ENCODE results near the gene WDR17. TPM values are rescaled to one million over a fixed set of nuclear protein-coding genes. Genes with fewer than 3 reads are reported as not detected.

The WDR17 gene
- 1 to 10 TPM in 1 of 2 experiments, under 1 TPM in 1; 0.63 to 1.5 TPM for total RNA-seq
- polyA plus RNA-seq: under 1 TPM; 0.22 to 0.53 (median 0.50) TPM
- total RNA-seq: 0.49 to 8.9 (median 1.9) reads per million in 6 experiments

DNA sequence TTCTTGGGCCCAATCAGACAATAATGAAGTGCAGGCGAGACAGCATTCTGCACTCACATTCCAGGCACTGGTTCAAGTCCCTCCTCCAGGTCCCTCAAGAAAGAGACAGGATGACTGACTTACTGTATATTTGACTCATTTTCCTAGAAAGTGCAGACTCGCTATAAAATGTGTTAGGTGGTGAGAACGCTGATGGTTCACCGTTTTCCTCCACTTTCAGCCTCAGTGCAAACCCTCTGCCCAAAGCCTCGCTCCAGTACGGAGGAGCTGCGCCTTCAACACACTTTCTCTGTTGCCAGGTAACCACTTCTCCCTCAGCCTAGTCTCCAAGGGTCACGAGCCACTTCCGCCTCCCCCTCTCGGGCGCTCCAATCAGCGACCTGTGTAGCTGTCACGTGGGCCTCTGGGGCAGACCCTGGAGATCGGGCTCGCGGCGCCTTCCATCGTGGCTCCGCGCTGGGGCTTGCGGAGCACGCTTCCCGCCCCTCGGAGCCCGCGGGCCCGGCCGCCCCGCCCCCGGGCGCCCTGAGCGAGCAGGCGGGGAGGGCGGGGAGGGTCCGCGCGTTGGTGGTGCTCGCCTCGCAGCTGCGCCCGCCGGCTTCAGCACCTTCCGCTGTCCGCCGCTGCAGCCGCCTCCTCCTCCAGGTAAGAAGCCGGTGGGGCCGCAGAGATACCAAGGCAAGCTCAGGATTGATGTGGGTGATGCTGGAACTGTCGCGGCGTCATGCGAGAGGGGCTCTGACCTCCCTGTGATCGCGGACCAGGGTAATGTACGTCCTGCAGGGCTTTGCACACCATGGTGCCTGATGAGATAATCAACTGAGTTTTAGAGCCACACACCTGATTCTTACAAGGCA, at the start of gene WDR17:
WDR17 (plus strand) TSS at position 407 of the 857 bp plus-strand sequence. CDS start 45,740 bp downstream, outside the sequence.
- Mint-ChIP-seq H3K4me3 (peak within 1 kb of the TSS; percentile 85 to 96 (median 92)), H3K27ac (peak within 1 kb of the TSS in 9 of 10 donors; percentile 36 to 93 (median 77)), H3K27me3 (peaks cover 0 to 11% (median 6%) of the 10 kb centered on the region in 5 donors), H3K36me3 (no peaks in the 10 kb centered on the region), H3K9me3 (peaks cover 0 to 2% (median 0%) of the 10 kb centered on the region in 9 donors), H3K4me1 (peaks cover 3 to 13% (median 11%) of the 10 kb centered on the region in 4 donors)
- POLR2A ChIA-PET: interaction anchor here (0.8 kb wide), 1 partner anchor 130 kb away, joined by 3 read pairs; the partner anchor contains the start of gene SPATA4
- DNase-seq (peak; percentile 48 to 89 (median 73)), ATAC-seq (peak; percentile 95 to 96)

DNA sequence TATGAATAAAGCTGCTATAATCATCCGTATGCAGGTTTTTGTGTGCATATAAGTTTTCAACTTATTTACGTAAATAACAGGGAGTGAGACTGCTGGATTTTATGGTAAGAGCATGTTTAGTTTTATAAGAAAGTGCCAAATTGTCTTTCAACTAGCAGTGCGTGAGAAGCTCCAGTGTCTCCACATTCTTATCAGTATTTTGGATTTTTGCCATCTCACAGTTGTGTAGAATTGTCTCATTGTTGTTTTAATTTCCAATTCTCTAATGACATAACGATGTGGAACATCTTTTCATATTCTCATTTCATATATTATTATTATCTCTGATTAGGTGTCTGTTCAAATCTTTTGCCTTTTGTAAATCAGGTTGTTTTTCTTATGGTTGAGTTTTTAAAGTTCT, 49.0 kb upstream of the WDR17 start:
- H3K9me3 Mint-ChIP-seq: peaks cover 0 to 4% (median 0%) of the 10 kb centered on the region in 9 donors
- H3K27me3 Mint-ChIP-seq: peaks cover 0 to 9% (median 3%) of the 10 kb centered on the region in 5 donors
- no peak for DNase-seq
- POLR2A ChIA-PET: no interaction called here
- no peak overlapping the region for H3K27ac Mint-ChIP-seq
- no peak for ATAC-seq
- H3K4me1 Mint-ChIP-seq: peaks cover 0 to 4% (median 0%) of the 10 kb centered on the region in 4 donors
- no peaks in the 10 kb centered on the region for H3K36me3 Mint-ChIP-seq
- H3K4me3 Mint-ChIP-seq: no peak overlapping the region

DNA sequence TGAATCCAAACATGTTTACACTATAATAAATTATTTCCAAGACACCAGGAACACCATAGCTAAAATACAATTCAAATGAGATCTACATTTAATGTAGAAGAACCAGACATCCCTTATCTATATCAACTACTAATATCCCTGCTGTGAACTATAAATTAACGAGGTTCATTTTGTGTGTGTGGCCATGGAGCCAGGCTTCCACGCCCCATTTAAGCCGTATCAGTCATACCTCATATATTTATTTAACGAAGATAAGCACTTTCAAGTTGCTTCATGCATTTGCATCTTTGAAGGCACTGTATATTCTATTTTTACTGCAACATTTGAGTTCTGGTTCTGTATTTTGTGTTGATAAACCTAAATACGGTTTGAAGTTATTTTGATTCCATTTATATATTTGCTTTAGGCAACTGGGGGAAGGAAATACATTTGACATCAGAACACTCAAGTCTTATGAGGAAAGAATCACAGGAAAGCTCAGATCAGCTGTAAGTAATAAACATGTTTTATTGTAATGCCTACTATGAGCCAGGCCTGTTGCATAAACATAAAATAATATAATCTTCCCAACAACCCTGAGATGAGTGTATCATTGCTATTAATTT, 45.1 kb upstream of the WDR17 start:
- no peak for DNase-seq
- peaks cover 0 to 4% (median 0%) of the 10 kb centered on the region in 9 donors for H3K9me3 Mint-ChIP-seq
- no peak for ATAC-seq
- POLR2A ChIA-PET: no interaction called here
- H3K36me3 Mint-ChIP-seq: no peaks in the 10 kb centered on the region
- peaks cover 0 to 11% (median 10%) of the 10 kb centered on the region in 5 donors for H3K27me3 Mint-ChIP-seq
- H3K27ac Mint-ChIP-seq: no peak overlapping the region
- no peaks in the 10 kb centered on the region for H3K4me1 Mint-ChIP-seq
- no peak overlapping the region for H3K4me3 Mint-ChIP-seq

DNA sequence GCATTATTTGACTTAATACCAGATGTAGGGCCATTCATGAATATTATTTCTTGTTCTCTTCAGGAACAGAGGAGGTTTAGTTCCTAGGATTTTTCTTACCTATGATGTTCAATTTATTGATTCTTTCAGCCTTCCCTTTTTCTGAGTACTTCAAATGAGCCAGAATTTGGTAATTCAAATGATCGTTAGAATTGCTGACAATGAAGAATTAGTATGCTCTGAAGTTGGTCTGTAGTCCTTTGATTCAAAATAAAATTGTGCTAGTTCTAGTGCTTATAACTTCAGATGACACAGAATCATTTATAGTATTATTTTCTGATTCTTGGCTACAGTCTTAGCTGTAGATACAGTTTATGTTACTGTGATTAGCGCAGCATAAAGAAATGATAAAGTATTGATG, 35.2 kb upstream of the WDR17 start:
- Mint-ChIP-seq H3K4me1 (no peaks in the 10 kb centered on the region), H3K36me3 (no peaks in the 10 kb centered on the region), H3K4me3 (no peak overlapping the region), H3K27me3 (peaks cover 0 to 5% (median 1%) of the 10 kb centered on the region in 5 donors), H3K27ac (no peak overlapping the region), H3K9me3 (peaks cover 0 to 2% (median 0%) of the 10 kb centered on the region in 9 donors)
- POLR2A ChIA-PET: no interaction called here
- DNase-seq: no peak
- ATAC-seq: no peak

DNA sequence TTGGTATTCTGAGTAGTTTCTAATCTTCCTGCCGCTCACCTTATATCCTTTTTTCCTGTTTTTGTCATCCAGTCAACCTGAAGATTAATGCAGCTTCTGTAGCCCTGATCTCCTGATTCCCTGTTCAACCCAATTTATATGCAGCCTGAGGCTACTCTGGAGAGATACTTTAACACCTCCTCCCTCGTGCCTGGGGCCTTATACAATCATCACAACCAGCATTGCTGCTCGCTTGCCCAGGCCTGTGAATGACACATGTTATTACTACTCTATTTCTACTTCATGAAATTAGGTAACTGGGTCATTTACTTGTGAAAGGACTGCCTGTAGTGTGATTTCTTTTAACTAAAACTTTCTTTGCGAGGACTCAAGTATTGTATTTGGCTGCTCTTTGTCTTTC, 33.7 kb upstream of the WDR17 start:
- POLR2A ChIA-PET: no interaction called here
- no peaks in the 10 kb centered on the region for H3K4me1 Mint-ChIP-seq
- DNase-seq: no peak
- H3K9me3 Mint-ChIP-seq: peaks cover 0 to 2% (median 0%) of the 10 kb centered on the region in 9 donors
- no peaks in the 10 kb centered on the region for H3K36me3 Mint-ChIP-seq
- H3K4me3 Mint-ChIP-seq: no peak overlapping the region
- no peak overlapping the region for H3K27ac Mint-ChIP-seq
- H3K27me3 Mint-ChIP-seq: peaks cover 0 to 1% (median 0%) of the 10 kb centered on the region in 5 donors
- ATAC-seq: no peak

DNA sequence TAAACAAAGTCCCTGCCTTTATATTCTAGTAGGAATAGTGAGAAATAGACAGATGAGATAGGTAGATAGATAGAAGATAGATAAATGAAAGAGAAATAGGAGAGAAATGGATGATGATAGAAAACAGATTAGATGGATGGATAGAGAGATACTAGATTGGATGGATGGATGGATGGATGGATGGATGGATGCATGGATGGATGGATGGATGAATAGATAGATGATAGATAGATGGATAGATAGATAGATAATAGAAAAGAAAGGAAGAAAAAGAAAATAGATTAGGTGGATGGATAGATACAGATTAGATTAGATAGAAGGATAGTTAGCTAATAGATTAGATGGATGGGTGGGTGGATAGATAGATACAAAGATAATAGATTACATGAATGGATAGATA, 33.2 kb upstream of the WDR17 start:
- H3K27ac Mint-ChIP-seq: no peak overlapping the region

DNA sequence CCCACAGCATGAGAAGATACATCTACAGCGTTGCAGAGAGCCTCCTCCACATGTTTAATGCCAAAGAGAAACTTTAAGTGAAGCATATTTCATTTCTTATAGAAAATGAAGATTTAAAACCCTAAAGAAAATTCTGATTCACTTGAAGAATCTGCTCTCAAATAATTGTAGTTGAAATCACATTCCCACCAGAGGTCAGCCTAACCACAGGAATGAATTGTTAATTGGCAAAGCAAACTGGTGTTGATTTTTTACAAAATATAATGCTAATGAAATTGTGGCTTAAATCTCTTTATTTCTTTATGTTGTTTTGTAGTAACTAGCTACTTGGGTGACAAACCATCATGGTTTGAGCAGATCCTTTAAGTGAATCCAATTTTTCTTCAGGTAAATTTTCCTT, 31.1 kb upstream of the WDR17 start:
- Mint-ChIP-seq H3K27ac (no peak overlapping the region), H3K4me1 (no peaks in the 10 kb centered on the region), H3K9me3 (peaks cover 0 to 3% (median 2%) of the 10 kb centered on the region in 9 donors), H3K4me3 (no peak overlapping the region), H3K27me3 (peaks cover 0 to 1% (median 0%) of the 10 kb centered on the region in 5 donors), H3K36me3 (no peaks in the 10 kb centered on the region)
- ATAC-seq: no peak
- POLR2A ChIA-PET: no interaction called here
- DNase-seq: peak in 5 of 10 donors; percentile 3 to 41 (median 27)

More for the DNA sequence above, 33.2 kb upstream of the WDR17 start:
- POLR2A ChIA-PET: no interaction called here
- DNase-seq (no peak), ATAC-seq (no peak)
- Mint-ChIP-seq H3K36me3 (no peaks in the 10 kb centered on the region), H3K27me3 (peaks cover 0 to 1% (median 0%) of the 10 kb centered on the region in 5 donors), H3K4me3 (no peak overlapping the region), H3K9me3 (peaks cover 0 to 2% (median 0%) of the 10 kb centered on the region in 9 donors), H3K4me1 (no peaks in the 10 kb centered on the region)

GRCh38 chr4:176034936-176035335, 30.7 kb upstream of the WDR17 start:
- Mint-ChIP-seq H3K9me3 (peaks cover 0 to 8% (median 2%) of the 10 kb centered on the region in 9 donors), H3K4me1 (no peaks in the 10 kb centered on the region), H3K27ac (no peak overlapping the region), H3K4me3 (no peak overlapping the region), H3K36me3 (no peaks in the 10 kb centered on the region), H3K27me3 (peaks cover 0 to 1% (median 0%) of the 10 kb centered on the region in 5 donors)
- POLR2A ChIA-PET: no interaction called here
- ATAC-seq (no peak), DNase-seq (no peak)

- H3K9me3 Mint-ChIP-seq: peaks cover 0 to 16% (median 2%) of the 10 kb centered on the region in 9 donors
- no peak for DNase-seq
- no peak for ATAC-seq
- no peak overlapping the region for H3K4me3 Mint-ChIP-seq
- H3K4me1 Mint-ChIP-seq: no peaks in the 10 kb centered on the region
- H3K27me3 Mint-ChIP-seq: peaks cover 0 to 5% (median 1%) of the 10 kb centered on the region in 5 donors
- H3K36me3 Mint-ChIP-seq: no peaks in the 10 kb centered on the region
- POLR2A ChIA-PET: no interaction called here
- no peak overlapping the region for H3K27ac Mint-ChIP-seq
Observed at GRCh38 chr4:176036585-176037205, 28.9 kb upstream of the WDR17 start.

DNA sequence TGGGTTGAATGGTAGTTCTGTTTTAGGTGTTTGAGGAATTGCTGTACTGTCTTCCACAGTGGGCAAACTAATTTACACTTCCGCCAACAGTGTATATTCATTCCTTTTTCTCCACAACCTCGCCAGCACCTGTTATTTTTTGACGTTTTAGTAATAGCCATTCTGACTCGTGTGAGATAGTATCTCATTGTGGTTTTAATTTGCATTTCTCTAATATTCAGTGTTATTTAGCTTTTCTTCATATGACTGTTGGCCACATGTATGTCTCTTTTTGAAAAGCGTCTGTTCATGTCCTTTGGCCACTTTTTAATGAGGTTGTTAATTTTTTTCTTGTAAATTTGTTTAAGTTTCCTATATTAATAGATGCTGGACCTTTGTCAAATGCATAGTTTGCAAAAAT, 26.9 kb upstream of the WDR17 start:
- peaks cover 0 to 16% (median 2%) of the 10 kb centered on the region in 9 donors for H3K9me3 Mint-ChIP-seq
- H3K4me1 Mint-ChIP-seq: no peaks in the 10 kb centered on the region
- no peak overlapping the region for H3K27ac Mint-ChIP-seq
- DNase-seq: no peak
- H3K4me3 Mint-ChIP-seq: no peak overlapping the region
- ATAC-seq: no peak
- POLR2A ChIA-PET: no interaction called here
- H3K27me3 Mint-ChIP-seq: peaks cover 2 to 19% (median 12%) of the 10 kb centered on the region in 5 donors
- H3K36me3 Mint-ChIP-seq: no peaks in the 10 kb centered on the region

GRCh38 chr4:176042195-176042594, 23.4 kb upstream of the WDR17 start:
- Mint-ChIP-seq H3K9me3 (peaks cover 0 to 16% (median 2%) of the 10 kb centered on the region in 9 donors), H3K27me3 (peaks cover 13 to 50% (median 20%) of the 10 kb centered on the region in 5 donors), H3K27ac (no peak overlapping the region), H3K4me1 (no peaks in the 10 kb centered on the region), H3K4me3 (no peak overlapping the region), H3K36me3 (no peaks in the 10 kb centered on the region)
- ATAC-seq: no peak
- POLR2A ChIA-PET: no interaction called here
- DNase-seq: no peak

- Mint-ChIP-seq H3K36me3 (no peaks in the 10 kb centered on the region), H3K9me3 (peaks cover 0 to 16% (median 2%) of the 10 kb centered on the region in 9 donors), H3K4me1 (no peaks in the 10 kb centered on the region), H3K4me3 (no peak overlapping the region), H3K27ac (no peak overlapping the region), H3K27me3 (peaks cover 14 to 59% (median 24%) of the 10 kb centered on the region in 5 donors)
- DNase-seq: no peak
- no peak for ATAC-seq
- POLR2A ChIA-PET: no interaction called here
Observed at GRCh38 chr4:176043838-176044588, 21.6 kb upstream of the WDR17 start.
